SKM-1 (cell line): ENCODE data around the gene NAA35.
"Not testable (repeated sequence)": the region's sequence is repeated elsewhere in the genome, so short reads cannot be mapped to it uniquely, and the experiment has no call there.

ENCODE experiments used
- DNase-seq: peaks from one replicate; lab custom pipeline; 2025; ENCODE audit not compliant: unreplicated experiment; lab: John Stamatoyannopoulos, UW

The NAA35 gene

DNA sequence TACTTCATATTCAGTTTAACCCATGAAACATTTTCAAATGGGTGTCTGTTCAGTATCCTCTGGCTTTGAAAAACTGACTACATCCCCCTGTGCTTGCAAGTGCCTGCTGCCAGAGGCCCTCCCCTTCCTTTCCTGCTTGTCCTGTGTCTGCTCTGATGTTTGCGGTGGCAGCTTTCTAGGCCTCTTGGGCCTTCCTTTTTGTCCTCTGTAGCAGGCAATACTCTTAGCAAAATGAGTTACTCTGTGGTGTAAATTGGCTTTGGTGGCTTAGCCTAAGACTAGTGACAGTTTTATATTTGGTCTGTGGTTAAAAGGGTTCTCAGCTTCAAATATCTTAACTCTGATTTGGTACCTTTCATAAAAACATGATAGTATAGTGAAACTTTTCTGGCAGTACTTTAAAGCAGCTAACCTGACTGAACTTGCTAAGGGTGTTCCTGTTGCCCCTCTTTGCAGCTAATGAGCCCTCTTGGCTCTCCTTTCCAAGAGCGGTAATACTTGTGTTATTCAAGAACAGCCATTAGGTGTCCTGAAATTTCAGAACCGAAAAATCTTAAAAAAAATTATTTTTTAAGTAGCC, 81.8 kb downstream of the NAA35 start:
- no peak for DNase-seq

DNA sequence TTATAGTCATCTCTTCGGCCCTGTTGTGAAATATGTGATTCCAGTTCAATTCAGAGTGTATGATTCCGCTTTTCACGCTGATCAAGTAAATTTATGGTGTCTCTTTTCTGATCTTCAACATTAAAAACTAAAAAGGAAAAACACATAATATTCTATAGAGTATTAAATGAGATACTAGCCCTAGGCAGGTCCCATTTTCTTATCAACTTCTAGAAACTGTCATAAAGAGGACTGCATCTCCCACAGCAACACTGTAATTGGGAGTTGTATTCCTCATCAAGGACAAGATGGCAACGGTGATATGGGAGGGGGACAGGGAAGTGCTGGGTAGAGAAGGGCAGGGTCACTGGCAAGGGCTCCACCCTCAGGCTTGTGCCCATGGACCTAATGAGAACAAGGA, 86.8 kb downstream of the NAA35 start:
- DNase-seq, result no peak

GRCh38 chr9:86034863-86035734, 94.2 kb downstream of the NAA35 start:
- no peak for DNase-seq

DNA sequence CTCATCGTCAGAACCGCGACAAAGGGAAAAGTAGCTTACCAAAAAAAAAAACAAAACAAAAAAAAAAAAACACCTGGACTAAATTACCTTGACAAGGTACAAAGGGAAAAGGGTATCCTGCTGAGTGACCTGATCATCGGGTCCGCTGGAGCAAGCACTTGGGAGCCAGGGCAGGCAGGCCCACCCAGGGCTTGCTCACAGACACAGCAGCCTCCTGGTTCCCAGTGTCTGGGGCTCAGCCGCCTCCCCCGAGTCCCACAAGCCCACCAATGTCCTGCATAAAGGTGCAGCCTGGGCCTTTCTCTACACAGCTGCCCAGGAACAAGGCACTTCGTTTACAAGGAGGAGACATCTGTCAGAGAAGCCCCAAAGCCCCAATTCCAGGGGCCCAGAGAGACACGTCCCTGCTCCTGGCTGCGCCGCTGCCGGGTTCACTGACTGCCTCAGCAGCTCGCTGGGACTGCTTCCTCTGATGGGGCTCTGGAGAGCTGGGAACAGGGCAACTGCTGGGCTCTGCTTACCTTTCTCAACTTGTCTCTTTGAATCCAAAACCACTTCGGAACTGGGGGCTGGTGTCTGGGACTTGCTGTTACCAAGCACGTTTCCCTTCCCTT, 95.0 kb downstream of the NAA35 start:
- DNase-seq, result no peak

GRCh38 chr9:86036555-86036954, 95.6 kb downstream of the NAA35 start:
- DNase-seq, result no peak

DNA sequence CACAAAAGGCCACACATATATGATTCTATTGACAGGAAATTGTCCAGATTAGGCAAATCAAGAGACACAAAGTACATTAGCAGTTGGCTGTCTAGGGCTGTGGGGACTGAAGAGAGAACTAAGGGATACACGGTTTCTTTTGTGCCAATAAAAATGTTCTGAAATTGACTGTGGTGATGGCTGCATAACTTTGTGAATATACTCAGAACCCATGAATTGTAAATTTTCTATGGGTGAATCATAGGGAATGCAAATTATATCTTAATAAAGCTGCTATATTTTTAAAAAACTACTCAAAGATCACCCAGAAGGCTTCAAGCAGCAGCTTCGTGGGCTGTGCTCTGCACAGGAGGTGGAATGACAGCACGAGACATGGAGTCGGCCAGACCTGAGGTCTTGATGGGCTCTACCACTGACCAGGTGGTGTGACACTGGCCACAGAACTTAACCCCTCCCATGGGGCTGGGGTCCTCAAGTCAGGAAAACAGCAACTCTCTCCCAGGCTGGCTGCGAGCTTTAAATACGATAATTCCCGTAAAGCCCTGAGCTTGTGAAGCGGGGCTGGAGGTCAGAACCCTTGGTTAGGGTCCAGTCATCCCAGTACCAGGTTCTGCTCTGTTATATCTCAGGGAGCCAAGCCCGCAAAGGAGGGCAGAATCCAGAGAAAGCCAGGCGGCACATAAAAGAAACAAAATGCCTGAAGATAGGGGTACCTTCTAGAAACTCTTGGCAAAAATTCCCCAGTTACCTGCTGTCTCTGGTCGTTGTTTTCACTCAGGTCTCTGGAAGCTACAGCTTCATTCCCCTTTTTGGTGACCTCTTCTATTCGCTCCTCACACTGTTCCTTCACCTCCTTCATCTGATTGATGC, 99.3 kb downstream of the NAA35 start:
- no peak for DNase-seq

DNA sequence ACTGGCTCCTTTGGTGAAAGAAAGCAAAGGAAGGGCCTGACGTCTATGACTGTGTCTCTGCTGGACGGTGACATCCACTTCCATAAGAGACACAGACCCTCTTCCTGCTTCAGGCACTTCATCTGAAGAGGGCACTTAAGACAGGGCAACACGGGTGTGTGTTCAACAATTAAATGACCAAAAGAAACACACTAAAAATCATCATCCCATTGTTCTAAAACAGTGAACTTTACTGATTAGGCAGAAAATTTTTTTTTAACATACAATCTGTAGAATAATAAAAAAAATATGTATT, 99.9 kb downstream of the NAA35 start:
- no peak for DNase-seq

GRCh38 chr9:86041311-86041741, 100.4 kb downstream of the NAA35 start:
- no peak for DNase-seq

DNA sequence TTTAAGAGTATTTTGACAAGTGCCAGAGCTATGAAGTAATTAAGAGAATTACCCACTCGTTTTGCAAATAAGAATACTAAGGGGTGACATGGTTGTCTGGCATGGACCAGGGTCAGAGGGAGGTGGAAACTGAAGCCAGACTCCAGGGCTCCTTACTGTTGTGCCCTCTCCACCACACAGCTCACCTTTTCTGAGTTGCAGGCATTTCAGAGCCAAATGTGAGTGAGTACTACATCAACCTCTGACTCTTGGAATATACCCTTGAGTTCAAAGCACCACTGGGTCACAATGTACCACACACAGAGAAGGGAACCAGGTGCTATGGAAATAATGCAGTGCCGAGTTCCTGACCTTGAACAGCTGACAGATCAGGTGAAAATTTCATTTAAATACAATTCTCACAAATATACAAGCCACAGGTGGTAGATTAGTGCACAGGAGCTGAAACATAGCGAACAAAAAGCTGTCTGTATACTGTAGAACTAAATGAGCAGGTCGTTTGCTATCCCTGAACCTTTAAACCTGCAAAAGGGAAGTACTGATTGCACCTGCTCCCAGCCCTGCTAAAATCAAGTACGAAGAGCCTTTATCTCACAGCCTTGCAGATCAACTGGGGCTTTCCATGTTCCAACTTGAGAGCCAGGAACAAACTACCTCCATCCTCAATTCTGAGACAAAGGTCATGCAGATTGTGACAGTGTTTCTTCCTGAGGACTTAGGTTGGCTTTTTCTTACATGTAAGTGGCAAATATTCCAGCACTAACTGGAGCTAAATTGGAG, 101.4 kb downstream of the NAA35 start:
- no peak for DNase-seq

DNA sequence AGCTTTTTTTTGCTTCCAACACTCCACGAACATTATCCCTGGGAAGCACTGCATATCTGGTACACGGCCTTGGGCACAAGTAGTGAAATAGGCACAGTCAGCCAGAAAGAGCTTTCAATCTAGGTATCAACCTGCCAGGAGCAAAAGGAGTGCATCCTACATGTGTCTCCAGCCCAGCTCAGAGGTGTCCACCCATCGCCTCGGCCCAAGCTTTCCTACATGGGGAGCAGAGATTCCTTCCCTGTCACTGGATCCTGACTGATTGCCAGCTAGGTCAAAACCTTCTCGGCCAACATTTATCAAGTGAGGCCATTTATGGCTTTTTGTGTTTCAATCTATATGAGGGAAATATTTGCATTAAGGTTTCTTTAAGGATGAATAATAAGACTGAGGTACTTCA, 102.6 kb downstream of the NAA35 start:
- no peak for DNase-seq

GRCh38 chr9:86043999-86044398, 103.1 kb downstream of the NAA35 start:
- DNase-seq, result no peak

DNA sequence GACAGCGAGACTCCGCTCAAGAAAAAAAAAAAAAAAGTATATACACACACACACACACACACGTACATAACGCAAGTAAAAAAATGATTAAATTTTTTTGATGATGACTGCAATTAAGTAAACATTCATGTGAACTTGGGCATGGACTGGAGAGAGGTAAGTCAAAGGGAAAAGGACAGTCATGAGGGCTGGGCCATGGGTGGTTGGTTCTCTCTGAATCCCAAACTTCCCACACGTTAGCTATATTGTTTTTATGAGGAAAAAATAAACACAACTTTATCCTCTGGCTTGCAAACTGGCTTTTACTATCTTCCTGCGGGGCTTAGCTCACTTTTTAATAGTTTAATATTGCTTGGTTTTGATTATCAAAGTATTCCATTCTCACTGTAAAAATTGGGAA, 104.7 kb downstream of the NAA35 start:
- DNase-seq, result no peak

DNA sequence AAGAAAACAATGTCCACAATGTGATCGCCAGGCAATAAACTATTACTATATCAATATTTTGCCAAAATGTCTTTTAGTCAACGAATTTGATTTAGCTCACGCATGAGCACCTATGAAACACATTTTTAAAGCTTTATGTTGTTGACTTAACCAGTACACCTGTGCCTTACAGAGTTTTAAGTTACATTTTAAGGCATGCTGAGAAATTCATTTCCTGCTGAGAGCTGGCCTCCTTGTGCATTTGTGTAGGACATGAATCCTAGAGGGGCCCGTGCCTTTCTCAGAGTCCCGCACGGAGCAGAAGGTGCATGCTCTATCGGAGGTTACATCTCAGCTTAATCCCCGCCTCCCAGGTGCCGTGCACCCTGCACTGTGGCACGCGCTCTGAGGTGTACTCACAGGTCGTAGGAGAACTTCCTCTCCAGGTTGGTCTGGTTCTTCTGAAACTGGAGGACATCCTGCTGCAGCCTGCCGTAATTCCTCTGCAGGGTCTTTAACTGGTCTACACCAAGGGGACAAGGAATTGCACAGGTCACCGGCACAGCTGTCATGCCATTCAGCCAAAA, 105.2 kb downstream of the NAA35 start:
- no peak for DNase-seq

- DNase-seq, result no peak
Measured at GRCh38 chr9:86046930-86047341, 106.0 kb downstream of the NAA35 start.

DNA sequence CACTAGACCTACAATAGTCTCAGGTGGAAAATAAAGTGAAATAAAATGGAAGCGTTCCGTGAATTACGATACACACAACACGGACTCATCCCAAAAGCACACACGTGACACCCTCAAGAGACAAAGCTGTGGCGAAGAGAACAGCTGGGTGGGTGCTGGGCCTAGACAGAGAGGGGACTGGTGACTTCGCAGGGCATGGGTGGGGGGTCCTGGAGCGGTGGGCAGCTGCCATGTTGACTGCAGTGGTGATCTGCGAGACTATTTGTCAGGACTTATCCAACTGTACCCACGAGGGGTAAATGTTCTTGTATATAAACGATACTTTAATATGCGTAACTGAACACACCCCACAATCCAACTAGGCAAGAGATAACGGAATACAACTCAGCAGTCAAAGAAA, 106.4 kb downstream of the NAA35 start:
- no peak for DNase-seq

DNA sequence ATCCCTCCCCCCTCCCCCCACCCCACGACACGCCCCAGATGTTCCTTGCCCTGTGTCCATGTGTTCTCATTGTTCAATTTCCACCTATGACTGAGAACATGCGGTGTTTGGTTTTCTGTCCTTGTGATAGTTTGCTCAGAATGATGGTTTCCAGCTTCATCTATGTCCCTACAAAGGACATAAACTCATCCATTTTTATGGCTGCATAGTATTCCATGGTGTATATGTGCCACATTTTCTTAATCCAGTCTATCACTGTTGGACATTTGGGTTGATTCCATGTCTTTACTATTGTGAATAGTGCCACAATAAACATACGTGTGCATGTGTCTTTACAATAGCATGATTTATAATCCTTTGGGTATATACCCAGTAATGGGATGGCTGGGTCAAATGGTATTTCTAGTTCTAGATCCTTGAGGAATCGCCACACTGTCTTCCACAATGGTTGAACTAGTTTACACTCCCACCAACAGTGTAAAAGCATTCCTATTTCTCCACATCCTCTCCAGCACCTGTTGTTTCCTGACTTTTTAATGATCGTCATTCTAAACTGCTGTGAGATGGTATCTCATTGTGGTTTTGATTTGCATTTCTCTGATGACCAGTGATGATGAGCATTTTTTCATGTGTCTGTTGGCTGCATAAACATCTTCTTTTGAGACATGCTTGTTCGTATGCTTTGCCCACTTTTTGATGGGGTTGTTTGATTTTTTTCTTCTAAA, 107.2 kb downstream of the NAA35 start:
- not testable (repeated sequence) for DNase-seq

DNA sequence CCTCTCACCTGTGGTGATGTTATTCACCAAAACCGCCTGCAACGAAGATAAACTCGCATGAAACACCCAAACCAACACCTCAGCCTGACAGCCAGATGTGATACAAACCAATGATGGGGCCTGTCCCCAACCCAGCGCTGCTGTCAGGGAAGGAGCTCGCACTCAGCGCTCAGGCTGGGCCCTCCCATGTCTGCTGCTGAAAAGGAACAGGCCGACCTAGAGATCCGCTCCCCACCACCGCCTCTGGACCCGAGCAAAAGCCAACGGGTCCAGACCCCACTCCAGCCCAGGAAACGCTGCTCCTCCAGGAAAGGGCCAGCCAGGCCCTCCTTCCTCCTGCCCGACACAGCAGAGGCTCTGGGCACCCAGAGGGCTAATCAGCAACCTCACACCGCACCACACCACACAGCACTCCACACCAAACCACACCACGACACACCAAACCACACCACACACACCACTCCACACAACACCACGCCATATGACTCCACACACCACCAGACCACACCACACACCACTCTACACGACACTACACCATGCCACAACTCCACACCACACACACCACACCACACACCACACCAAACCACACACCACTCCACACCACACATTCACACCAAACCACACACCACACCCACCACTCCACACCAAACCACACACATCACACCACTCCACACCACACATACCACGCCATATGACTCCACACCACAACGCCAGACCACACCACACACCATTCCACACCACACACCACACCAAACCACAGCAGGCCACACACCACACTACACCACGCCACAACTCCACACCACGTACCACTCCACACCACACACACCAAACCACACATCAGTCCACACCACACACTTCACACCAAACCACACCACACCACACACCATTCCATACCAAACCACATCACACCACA, 111.9 kb downstream of the NAA35 start:
- no peak for DNase-seq

DNA sequence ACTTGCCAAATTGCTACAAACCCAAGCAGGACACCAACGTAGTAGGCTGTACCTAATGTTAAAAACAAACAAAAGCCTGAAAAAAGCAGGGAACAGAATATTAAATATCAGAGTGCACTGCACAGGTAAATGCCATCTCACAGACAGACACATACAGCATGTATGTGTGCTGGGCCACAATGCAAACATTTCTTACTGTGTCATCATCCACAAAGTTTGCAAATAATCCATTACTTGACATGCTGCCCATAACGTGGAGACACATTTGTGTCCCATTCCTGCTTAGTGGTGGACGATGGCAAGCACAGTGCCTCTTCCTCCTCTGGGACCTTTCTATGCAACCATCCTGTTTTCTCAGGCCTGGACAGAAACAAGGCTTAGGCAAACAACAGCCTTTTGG, 113.7 kb downstream of the NAA35 start:
- DNase-seq, result no peak

DNA sequence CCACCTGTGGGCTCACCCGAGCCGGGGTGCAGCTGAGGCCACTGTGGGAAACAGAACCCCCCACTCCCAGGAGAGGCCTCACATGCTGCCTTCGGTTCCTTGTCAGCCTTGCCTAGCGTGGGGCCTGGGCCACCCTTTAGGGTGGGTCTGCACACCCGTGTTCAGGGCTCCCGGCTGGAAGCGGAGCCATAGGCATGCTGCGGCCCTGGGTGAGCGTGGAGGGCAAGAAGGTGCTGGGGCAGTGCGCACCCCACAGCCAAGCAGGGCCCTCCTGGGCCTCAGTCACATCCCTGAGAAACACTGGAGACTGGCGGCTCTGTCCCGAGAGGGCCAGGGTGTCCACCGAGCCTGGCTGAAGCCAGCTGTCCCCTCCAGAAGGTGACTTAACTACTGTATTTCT, 116.5 kb downstream of the NAA35 start:
- no peak for DNase-seq
